ENCODE measurements around the gene RAP1GAP.

The RAP1GAP gene

GRCh38 chr1:21596174-21596573 is 73.0 kb downstream of the RAP1GAP start:
- DNase-seq (ENCODE audit: low read depth in 3 of 3, low spot score in 1 of 3) = no peak

- DNase-seq (ENCODE audit: low read depth in 3 of 3, low spot score in 1 of 3) = peak in 1 of 3 donors; percentile 20
These were observed 73.9 kb downstream of the RAP1GAP start for GRCh38 chr1:21594935-21595897.

GRCh38 chr1:21594501-21594900 is 74.7 kb downstream of the RAP1GAP start:
- DNase-seq (ENCODE audit: low read depth in 3 of 3, low spot score in 1 of 3) = no peak

GRCh38 chr1:21593231-21593630 is 75.9 kb downstream of the RAP1GAP start:
- no peak for DNase-seq (ENCODE audit: low read depth in 3 of 3, low spot score in 1 of 3)

GRCh38 chr1:21592086-21592865 is 76.9 kb downstream of the RAP1GAP start:
- no peak for DNase-seq (ENCODE audit: low read depth in 3 of 3, low spot score in 1 of 3)

GRCh38 chr1:21590934-21591333 is 78.2 kb downstream of the RAP1GAP start:
- DNase-seq (ENCODE audit: low read depth in 3 of 3, low spot score in 1 of 3) = no peak

- no peak for DNase-seq (ENCODE audit: low read depth in 3 of 3, low spot score in 1 of 3)
These were observed 78.9 kb downstream of the RAP1GAP start for GRCh38 chr1:21590126-21590880.

- no peak for DNase-seq (ENCODE audit: low read depth in 3 of 3, low spot score in 1 of 3)
These were observed 79.5 kb downstream of the RAP1GAP start for GRCh38 chr1:21589618-21590017.

- no peak for DNase-seq (ENCODE audit: low read depth in 3 of 3, low spot score in 1 of 3)
These were observed 81.6 kb downstream of the RAP1GAP start for GRCh38 chr1:21587602-21587953.

GRCh38 chr1:21586846-21587601 is 82.1 kb downstream of the RAP1GAP start:
- DNase-seq (ENCODE audit: low read depth in 3 of 3, low spot score in 1 of 3) = no peak

GRCh38 chr1:21586222-21586621 is 82.9 kb downstream of the RAP1GAP start:
- DNase-seq (ENCODE audit: low read depth in 3 of 3, low spot score in 1 of 3) = no peak

GRCh38 chr1:21585037-21585436 is 84.1 kb downstream of the RAP1GAP start:
- no peak for DNase-seq (ENCODE audit: low read depth in 3 of 3, low spot score in 1 of 3)

- no peak for DNase-seq (ENCODE audit: low read depth in 3 of 3, low spot score in 1 of 3)
These were observed 85.1 kb downstream of the RAP1GAP start for GRCh38 chr1:21584096-21584495.

GRCh38 chr1:21579791-21580190 is 89.4 kb downstream of the RAP1GAP start:
- DNase-seq (ENCODE audit: low read depth in 3 of 3, low spot score in 1 of 3) = no peak

- no peak for DNase-seq (ENCODE audit: low read depth in 3 of 3, low spot score in 1 of 3)
These were observed 91.2 kb downstream of the RAP1GAP start for GRCh38 chr1:21577933-21578332.

- no peak for DNase-seq (ENCODE audit: low read depth in 3 of 3, low spot score in 1 of 3)
These were observed 91.8 kb downstream of the RAP1GAP start for GRCh38 chr1:21577324-21577723.

GRCh38 chr1:21576798-21577187 is 92.4 kb downstream of the RAP1GAP start:
- no peak for DNase-seq (ENCODE audit: low read depth in 3 of 3, low spot score in 1 of 3)

GRCh38 chr1:21576031-21576797 is 92.9 kb downstream of the RAP1GAP start:
- DNase-seq (ENCODE audit: low read depth in 3 of 3, low spot score in 1 of 3) = no peak

- no peak for DNase-seq (ENCODE audit: low read depth in 3 of 3, low spot score in 1 of 3)
These were observed 93.7 kb downstream of the RAP1GAP start for GRCh38 chr1:21575351-21575942.
